Measurements from ENCODE around the gene ITGA2. TPM values are rescaled to one million over a fixed set of nuclear protein-coding genes. Genes with fewer than 3 reads are reported as not detected.
"Not testable (repeated sequence)": the region's sequence is repeated elsewhere in the genome, so short reads cannot be mapped to it uniquely, and the experiment has no call there.

The ITGA2 gene
- total RNA-seq, 3 donors from 2014 or later = 1.0 to 1.1 (median 1.1) TPM

- ATAC-seq; H3K4me3 Mint-ChIP-seq; DNase-seq; H3K36me3 Mint-ChIP-seq (ENCODE audit: insufficient read depth); H3K4me1 Mint-ChIP-seq (ENCODE audit: low read depth); H3K9me3 Mint-ChIP-seq: not testable (repeated sequence)
- H3K27me3 Mint-ChIP-seq (ENCODE audit: low read depth) = peaks cover 34% of the 10 kb centered on the region
Observed at GRCh38 chr5:52976157-52976556, 13.0 kb upstream of the ITGA2 start.

- Mint-ChIP-seq H3K4me3 (no peak overlapping the region), H3K36me3 (ENCODE audit: insufficient read depth) (no peaks in the 10 kb centered on the region), H3K9me3 (no peaks in the 10 kb centered on the region), H3K4me1 (ENCODE audit: low read depth) (no peaks in the 10 kb centered on the region), H3K27me3 (ENCODE audit: low read depth) (peaks cover 34% of the 10 kb centered on the region)
- DNase-seq (no peak), ATAC-seq (no peak)
Observed at GRCh38 chr5:52977264-52977897, 11.8 kb upstream of the ITGA2 start.

GRCh38 chr5:52981507-52981906, 7.6 kb upstream of the ITGA2 start:
- H3K4me3 Mint-ChIP-seq = no peak overlapping the region
- H3K27me3 Mint-ChIP-seq (ENCODE audit: low read depth) = peaks cover 26% of the 10 kb centered on the region
- peaks cover 20% of the 10 kb centered on the region for H3K4me1 Mint-ChIP-seq (ENCODE audit: low read depth)
- no peaks in the 10 kb centered on the region for H3K9me3 Mint-ChIP-seq
- no peaks in the 10 kb centered on the region for H3K36me3 Mint-ChIP-seq (ENCODE audit: insufficient read depth)
- DNase-seq = no peak
- no peak for ATAC-seq

- Mint-ChIP-seq H3K4me1 (ENCODE audit: low read depth) (peaks cover 36% of the 10 kb centered on the region), H3K36me3 (ENCODE audit: insufficient read depth) (no peaks in the 10 kb centered on the region), H3K4me3 (no peak overlapping the region), H3K27me3 (ENCODE audit: low read depth) (peaks cover 22% of the 10 kb centered on the region), H3K9me3 (no peaks in the 10 kb centered on the region)
- ATAC-seq (no peak), DNase-seq (no peak)
Observed at GRCh38 chr5:52983731-52984636, 5.2 kb upstream of the ITGA2 start.

GRCh38 chr5:52985306-52985705, 3.8 kb upstream of the ITGA2 start:
- Mint-ChIP-seq H3K9me3 (no peaks in the 10 kb centered on the region), H3K4me1 (ENCODE audit: low read depth) (peaks cover 45% of the 10 kb centered on the region), H3K27me3 (ENCODE audit: low read depth) (peaks cover 15% of the 10 kb centered on the region), H3K36me3 (ENCODE audit: insufficient read depth) (no peaks in the 10 kb centered on the region), H3K4me3 (no peak overlapping the region)
- DNase-seq (no peak), ATAC-seq (no peak)

GRCh38 chr5:52987711-52988331, 1.3 kb upstream of the ITGA2 start:
- Mint-ChIP-seq H3K27me3 (ENCODE audit: low read depth) (peaks cover 24% of the 10 kb centered on the region), H3K36me3 (ENCODE audit: insufficient read depth) (peaks cover 1% of the 10 kb centered on the region), H3K9me3 (no peaks in the 10 kb centered on the region), H3K4me1 (ENCODE audit: low read depth) (peaks cover 45% of the 10 kb centered on the region), H3K4me3 (peak overlapping the region; percentile 72)
- ATAC-seq = peak; percentile 66 to 70
- no peak for DNase-seq

GRCh38 chr5:52988335-52989024, 672 bp upstream of the ITGA2 start:
- no peaks in the 10 kb centered on the region for H3K9me3 Mint-ChIP-seq
- H3K36me3 Mint-ChIP-seq (ENCODE audit: insufficient read depth) = peaks cover 1% of the 10 kb centered on the region
- H3K4me3 Mint-ChIP-seq = peak overlapping the region; percentile 72
- no peak for DNase-seq
- peaks cover 43% of the 10 kb centered on the region for H3K4me1 Mint-ChIP-seq (ENCODE audit: low read depth)
- peak in 1 of 2 donors; percentile 20 for ATAC-seq
- H3K27me3 Mint-ChIP-seq (ENCODE audit: low read depth) = peaks cover 26% of the 10 kb centered on the region

GRCh38 chr5:52989781-52990527, 802 bp downstream of the ITGA2 start:
- Mint-ChIP-seq H3K4me3 (peak overlapping the region; percentile 75), H3K9me3 (no peaks in the 10 kb centered on the region), H3K27me3 (ENCODE audit: low read depth) (peaks cover 26% of the 10 kb centered on the region), H3K4me1 (ENCODE audit: low read depth) (peaks cover 34% of the 10 kb centered on the region), H3K36me3 (ENCODE audit: insufficient read depth) (peaks cover 1% of the 10 kb centered on the region)
- DNase-seq (no peak), ATAC-seq (peak; percentile 23 to 34)

- DNase-seq (no peak), ATAC-seq (no peak)
- peaks cover 26% of the 10 kb centered on the region for H3K27me3 Mint-ChIP-seq (ENCODE audit: low read depth)
- peaks cover 1% of the 10 kb centered on the region for H3K36me3 Mint-ChIP-seq (ENCODE audit: insufficient read depth)
- H3K9me3 Mint-ChIP-seq = no peaks in the 10 kb centered on the region
- no peak overlapping the region for H3K4me3 Mint-ChIP-seq
- H3K4me1 Mint-ChIP-seq (ENCODE audit: low read depth) = peaks cover 30% of the 10 kb centered on the region
Observed at GRCh38 chr5:52990528-52990925, 1.4 kb downstream of the ITGA2 start.

- no peak for DNase-seq
- Mint-ChIP-seq H3K9me3 (no peaks in the 10 kb centered on the region), H3K36me3 (ENCODE audit: insufficient read depth) (peaks cover 1% of the 10 kb centered on the region), H3K27me3 (ENCODE audit: low read depth) (peaks cover 17% of the 10 kb centered on the region), H3K4me1 (ENCODE audit: low read depth) (peaks cover 12% of the 10 kb centered on the region), H3K4me3 (no peak overlapping the region)
- ATAC-seq = no peak
Observed at GRCh38 chr5:52993367-52993766, 4.2 kb downstream of the ITGA2 start.

- Mint-ChIP-seq H3K9me3 (no peaks in the 10 kb centered on the region), H3K4me1 (ENCODE audit: low read depth) (peaks cover 8% of the 10 kb centered on the region), H3K27me3 (ENCODE audit: low read depth) (peaks cover 14% of the 10 kb centered on the region), H3K4me3 (no peak overlapping the region), H3K36me3 (ENCODE audit: insufficient read depth) (peaks cover 1% of the 10 kb centered on the region)
- DNase-seq (no peak), ATAC-seq (no peak)
Observed at GRCh38 chr5:52994266-52994665, 5.1 kb downstream of the ITGA2 start.

- Mint-ChIP-seq H3K36me3 (ENCODE audit: insufficient read depth) (peaks cover 1% of the 10 kb centered on the region), H3K9me3 (no peaks in the 10 kb centered on the region), H3K4me3 (no peak overlapping the region), H3K4me1 (ENCODE audit: low read depth) (peaks cover 2% of the 10 kb centered on the region), H3K27me3 (ENCODE audit: low read depth) (peaks cover 14% of the 10 kb centered on the region)
- no peak for ATAC-seq
- no peak for DNase-seq
Observed at GRCh38 chr5:52995095-52995494, 5.9 kb downstream of the ITGA2 start.

- H3K4me3 Mint-ChIP-seq = no peak overlapping the region
- H3K27me3 Mint-ChIP-seq (ENCODE audit: low read depth) = peaks cover 10% of the 10 kb centered on the region
- no peaks in the 10 kb centered on the region for H3K9me3 Mint-ChIP-seq
- ATAC-seq (no peak), DNase-seq (no peak)
- H3K4me1 Mint-ChIP-seq (ENCODE audit: low read depth) = no peaks in the 10 kb centered on the region
- peaks cover 1% of the 10 kb centered on the region for H3K36me3 Mint-ChIP-seq (ENCODE audit: insufficient read depth)
Observed at GRCh38 chr5:52995914-52996313, 6.8 kb downstream of the ITGA2 start.
